ENCODE data around the gene LMTK3. TPM values are rescaled to one million over a fixed set of nuclear protein-coding genes. Genes with fewer than 3 reads are reported as not detected.

Gene LMTK3
- total and polyA plus RNA-seq, 2 experiments from 2014 or later, result 1.1 to 7.4 TPM

DNA sequence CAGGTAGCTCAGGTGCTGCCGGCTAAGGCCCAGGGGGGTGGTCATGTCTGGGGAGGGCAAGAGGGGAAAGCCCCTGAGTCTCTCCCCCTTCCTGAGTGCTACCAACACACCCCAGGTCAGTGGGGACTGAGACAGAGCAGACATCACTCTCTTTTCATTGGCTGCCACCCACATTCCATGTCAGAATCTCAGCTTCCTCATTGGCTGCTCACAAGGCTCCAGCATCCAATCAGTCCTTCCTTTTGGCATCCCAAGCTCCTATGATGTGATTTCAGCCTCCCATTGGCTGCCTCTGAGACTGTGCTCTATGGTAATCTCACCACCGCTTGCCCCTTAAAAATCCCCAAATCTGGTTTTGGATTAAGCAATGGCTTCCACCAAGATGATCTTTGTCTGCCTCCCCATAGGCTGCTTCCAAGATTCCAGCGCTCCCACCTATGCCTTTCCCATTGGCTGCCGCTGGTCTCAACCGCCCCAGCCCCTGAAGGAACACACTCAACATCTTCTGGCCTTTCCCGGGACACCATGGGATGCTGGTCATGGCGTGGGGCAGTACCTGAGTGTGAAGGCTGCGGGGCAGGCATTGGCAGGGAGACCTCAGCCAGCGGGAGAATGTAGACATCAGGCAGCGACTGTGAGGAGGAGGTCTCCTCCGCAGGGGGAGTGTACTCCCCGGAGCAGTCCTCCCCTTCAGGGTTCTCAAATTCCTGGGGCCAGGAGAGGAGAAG, 2.0 kb downstream of the LMTK3 start:
- TF ChIP-seq, protein P1, sequence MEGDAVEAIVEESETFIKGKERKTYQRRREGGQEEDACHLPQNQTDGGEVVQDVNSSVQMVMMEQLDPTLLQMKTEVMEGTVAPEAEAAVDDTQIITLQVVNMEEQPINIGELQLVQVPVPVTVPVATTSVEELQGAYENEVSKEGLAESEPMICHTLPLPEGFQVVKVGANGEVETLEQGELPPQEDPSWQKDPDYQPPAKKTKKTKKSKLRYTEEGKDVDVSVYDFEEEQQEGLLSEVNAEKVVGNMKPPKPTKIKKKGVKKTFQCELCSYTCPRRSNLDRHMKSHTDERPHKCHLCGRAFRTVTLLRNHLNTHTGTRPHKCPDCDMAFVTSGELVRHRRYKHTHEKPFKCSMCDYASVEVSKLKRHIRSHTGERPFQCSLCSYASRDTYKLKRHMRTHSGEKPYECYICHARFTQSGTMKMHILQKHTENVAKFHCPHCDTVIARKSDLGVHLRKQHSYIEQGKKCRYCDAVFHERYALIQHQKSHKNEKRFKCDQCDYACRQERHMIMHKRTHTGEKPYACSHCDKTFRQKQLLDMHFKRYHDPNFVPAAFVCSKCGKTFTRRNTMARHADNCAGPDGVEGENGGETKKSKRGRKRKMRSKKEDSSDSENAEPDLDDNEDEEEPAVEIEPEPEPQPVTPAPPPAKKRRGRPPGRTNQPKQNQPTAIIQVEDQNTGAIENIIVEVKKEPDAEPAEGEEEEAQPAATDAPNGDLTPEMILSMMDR (IDR thresholded peaks at IDR 0.05; ENCODE audit: low read depth, low read length), result no peak
- H3K4me3 ChIP-seq, result no peak overlapping the region
- no peak for DNase-seq (ENCODE audit: low read depth in 1 of 2, low spot score in 1 of 2)
- H3K27ac ChIP-seq, result no peak overlapping the region
- H3K4me1 ChIP-seq (ENCODE audit: low read depth), result no peaks in the 10 kb centered on the region
- H3K27me3 ChIP-seq, result peaks cover 22% of the 10 kb centered on the region
- no peaks in the 10 kb centered on the region for H3K36me3 ChIP-seq
- no peaks in the 10 kb centered on the region for H3K9me3 ChIP-seq (ENCODE audit: low read depth)

DNA sequence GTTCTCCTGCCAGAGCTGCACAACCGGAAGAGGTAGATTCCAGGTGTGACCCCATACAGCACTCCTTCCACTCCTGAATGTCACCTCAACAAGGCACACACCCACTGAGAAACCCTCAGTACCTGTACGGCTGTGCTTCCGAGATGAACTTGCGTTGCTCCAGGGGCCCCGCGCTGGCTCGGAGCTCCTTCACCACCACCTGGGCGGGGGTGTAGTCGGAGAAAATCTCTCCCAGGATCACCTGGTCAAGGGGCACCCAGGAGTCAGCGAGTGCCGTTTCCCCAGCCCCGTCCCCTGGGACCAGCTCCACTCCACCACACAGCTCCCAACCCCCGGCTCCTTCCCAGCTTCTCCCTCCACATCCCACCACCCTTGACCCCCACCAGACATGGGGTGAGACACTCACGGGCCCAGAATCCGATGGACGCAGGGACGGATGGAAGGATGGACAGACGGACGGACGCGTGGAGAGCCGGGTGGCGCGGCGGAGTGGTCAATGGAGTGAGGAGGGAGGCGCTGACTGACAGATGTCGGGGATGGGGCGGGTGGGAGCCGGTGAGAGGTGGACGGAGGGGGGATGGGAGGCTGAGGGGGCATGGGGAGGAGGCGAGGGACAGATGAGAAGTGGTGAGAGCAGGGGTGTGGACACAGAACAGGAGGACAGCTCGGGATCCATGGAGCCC, 2.8 kb downstream of the LMTK3 start:
- DNase-seq (ENCODE audit: low read depth in 1 of 2, low spot score in 1 of 2), result no peak

DNA sequence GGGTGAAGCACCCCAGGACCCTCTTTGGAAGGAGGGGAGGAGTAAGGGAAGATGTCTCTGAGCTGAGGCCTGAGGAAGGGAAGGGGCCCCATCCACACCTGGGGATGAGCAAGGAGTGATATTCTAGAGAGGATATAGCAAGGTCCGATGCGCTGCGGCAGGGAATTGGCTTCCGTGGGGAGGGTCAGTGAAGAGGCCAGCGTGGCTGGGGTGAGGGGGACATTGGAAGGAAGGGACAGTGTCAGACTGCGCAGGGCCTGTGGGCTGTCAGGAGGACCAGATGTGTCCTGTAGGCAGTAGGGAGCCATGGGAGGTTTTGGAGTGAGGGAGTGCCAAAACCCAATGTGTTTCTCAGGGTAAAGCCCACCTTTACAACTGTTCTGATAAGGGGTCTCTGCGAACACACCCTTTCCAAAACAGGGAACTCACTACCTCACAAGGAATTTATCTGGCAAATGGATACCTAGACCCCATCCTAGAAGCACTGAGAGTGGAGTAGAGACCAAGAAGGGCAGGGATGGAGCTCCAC, 3.7 kb downstream of the LMTK3 start:
- Histone ChIP-seq H3K27me3 (peaks cover 19% of the 10 kb centered on the region), H3K9me3 (ENCODE audit: low read depth) (no peaks in the 10 kb centered on the region)
- TF ChIP-seq, protein P1 (IDR thresholded peaks at IDR 0.05; ENCODE audit: low read depth, low read length), result no peak

More for the DNA sequence above, 2.8 kb downstream of the LMTK3 start:
- H3K4me3 ChIP-seq, result no peak overlapping the region
- TF ChIP-seq, protein P1 (IDR thresholded peaks at IDR 0.05; ENCODE audit: low read depth, low read length), result no peak
- no peaks in the 10 kb centered on the region for H3K9me3 ChIP-seq (ENCODE audit: low read depth)
- no peaks in the 10 kb centered on the region for H3K4me1 ChIP-seq (ENCODE audit: low read depth)
- no peak overlapping the region for H3K27ac ChIP-seq
- H3K36me3 ChIP-seq, result no peaks in the 10 kb centered on the region
- H3K27me3 ChIP-seq, result peaks cover 22% of the 10 kb centered on the region

DNA sequence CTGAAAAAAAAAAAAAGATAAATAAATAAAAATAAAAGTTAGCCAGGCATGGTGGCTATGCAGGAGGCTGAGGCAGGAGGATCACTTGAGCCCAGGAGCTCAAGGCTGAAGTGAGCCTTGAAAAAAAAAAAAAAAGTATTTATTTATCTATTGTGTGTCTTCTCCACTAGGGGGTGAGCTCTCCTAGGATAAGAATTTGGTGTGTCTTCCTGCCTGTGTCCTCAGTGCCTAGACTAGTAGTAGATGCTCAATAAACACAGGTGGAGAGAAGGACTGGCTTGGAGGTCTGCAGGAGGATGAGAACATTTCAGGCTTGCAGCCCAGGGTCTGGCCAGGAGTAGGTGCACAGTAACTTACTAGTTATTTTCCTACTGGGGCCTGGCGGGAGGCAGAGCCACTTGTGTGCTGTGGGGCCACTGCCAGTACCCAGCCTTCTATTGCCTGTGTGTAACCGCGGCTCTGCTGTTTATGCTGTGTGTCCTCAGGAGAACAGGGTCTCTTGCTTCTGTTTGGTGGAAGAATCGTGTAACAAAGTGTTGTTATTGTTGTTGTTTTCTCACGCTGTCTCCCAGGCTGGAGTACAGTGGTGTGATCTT, 5.4 kb downstream of the LMTK3 start:
- Histone ChIP-seq H3K27me3 (peaks cover 2% of the 10 kb centered on the region), H3K27ac (no peak overlapping the region), H3K36me3 (no peaks in the 10 kb centered on the region), H3K9me3 (ENCODE audit: low read depth) (no peaks in the 10 kb centered on the region), H3K4me1 (ENCODE audit: low read depth) (no peaks in the 10 kb centered on the region), H3K4me3 (no peak overlapping the region)
- TF ChIP-seq, protein P1 (IDR thresholded peaks at IDR 0.05; ENCODE audit: low read depth, low read length), result peak; percentile 49
- DNase-seq (ENCODE audit: low read depth in 1 of 2, low spot score in 1 of 2), result peak in 1 of 2 donors; percentile 68

More for the DNA sequence above, 3.7 kb downstream of the LMTK3 start:
- Histone ChIP-seq H3K4me3 (no peak overlapping the region), H3K36me3 (no peaks in the 10 kb centered on the region), H3K4me1 (ENCODE audit: low read depth) (no peaks in the 10 kb centered on the region), H3K27ac (no peak overlapping the region)
- DNase-seq (ENCODE audit: low read depth in 1 of 2, low spot score in 1 of 2), result no peak

DNA sequence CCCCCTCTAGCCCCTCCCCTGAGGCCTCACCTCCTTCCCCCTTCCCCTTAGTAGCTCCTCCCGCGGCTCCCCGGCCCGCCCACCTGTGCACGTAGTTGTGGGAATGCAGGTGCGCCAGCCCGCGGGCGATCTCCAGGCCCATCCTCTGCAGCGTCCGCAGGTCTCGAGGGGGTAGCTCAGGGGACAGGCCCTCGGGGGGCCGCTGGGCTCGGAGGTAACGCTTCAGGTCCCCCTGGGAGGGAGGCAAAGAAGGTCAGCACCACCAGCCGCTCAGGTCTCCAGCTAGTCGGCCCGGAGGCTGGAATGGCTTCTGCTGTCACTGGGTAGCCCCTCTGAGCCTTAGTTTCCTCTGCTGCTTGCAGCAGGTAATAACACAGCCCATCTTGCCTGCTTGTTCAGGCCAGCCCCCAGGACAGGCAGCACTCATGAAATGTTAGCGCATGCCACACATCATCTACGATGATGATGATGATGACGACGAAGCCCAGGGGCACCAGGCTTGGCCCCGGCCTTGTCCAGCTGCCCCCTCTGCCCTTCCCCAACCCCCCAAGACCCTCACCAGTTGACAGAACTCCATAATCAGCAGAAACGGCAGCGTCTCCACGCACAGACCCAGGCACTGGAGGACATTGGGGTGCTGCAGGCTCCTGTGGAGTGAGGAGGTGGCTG, 9.2 kb downstream of the LMTK3 start:
- Histone ChIP-seq H3K27me3 (no peaks in the 10 kb centered on the region), H3K4me1 (ENCODE audit: low read depth) (no peaks in the 10 kb centered on the region), H3K9me3 (ENCODE audit: low read depth) (no peaks in the 10 kb centered on the region), H3K27ac (peak overlapping the region; percentile 18), H3K4me3 (peak overlapping the region; percentile 19), H3K36me3 (no peaks in the 10 kb centered on the region)
- no peak for DNase-seq (ENCODE audit: low read depth in 1 of 2, low spot score in 1 of 2)
- TF ChIP-seq, protein P1 (IDR thresholded peaks at IDR 0.05; ENCODE audit: low read depth, low read length), result no peak

Data from cardiac muscle cell (in vitro differentiated cells and primary cell).